Measurements from ENCODE around the gene NLRC5.
A peak's percentile ranks its signal among the peaks of the same experiment; 100 is the strongest.

NLRC5 gene, protein sequence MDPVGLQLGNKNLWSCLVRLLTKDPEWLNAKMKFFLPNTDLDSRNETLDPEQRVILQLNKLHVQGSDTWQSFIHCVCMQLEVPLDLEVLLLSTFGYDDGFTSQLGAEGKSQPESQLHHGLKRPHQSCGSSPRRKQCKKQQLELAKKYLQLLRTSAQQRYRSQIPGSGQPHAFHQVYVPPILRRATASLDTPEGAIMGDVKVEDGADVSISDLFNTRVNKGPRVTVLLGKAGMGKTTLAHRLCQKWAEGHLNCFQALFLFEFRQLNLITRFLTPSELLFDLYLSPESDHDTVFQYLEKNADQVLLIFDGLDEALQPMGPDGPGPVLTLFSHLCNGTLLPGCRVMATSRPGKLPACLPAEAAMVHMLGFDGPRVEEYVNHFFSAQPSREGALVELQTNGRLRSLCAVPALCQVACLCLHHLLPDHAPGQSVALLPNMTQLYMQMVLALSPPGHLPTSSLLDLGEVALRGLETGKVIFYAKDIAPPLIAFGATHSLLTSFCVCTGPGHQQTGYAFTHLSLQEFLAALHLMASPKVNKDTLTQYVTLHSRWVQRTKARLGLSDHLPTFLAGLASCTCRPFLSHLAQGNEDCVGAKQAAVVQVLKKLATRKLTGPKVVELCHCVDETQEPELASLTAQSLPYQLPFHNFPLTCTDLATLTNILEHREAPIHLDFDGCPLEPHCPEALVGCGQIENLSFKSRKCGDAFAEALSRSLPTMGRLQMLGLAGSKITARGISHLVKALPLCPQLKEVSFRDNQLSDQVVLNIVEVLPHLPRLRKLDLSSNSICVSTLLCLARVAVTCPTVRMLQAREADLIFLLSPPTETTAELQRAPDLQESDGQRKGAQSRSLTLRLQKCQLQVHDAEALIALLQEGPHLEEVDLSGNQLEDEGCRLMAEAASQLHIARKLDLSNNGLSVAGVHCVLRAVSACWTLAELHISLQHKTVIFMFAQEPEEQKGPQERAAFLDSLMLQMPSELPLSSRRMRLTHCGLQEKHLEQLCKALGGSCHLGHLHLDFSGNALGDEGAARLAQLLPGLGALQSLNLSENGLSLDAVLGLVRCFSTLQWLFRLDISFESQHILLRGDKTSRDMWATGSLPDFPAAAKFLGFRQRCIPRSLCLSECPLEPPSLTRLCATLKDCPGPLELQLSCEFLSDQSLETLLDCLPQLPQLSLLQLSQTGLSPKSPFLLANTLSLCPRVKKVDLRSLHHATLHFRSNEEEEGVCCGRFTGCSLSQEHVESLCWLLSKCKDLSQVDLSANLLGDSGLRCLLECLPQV (N-terminal part only)

DNA sequence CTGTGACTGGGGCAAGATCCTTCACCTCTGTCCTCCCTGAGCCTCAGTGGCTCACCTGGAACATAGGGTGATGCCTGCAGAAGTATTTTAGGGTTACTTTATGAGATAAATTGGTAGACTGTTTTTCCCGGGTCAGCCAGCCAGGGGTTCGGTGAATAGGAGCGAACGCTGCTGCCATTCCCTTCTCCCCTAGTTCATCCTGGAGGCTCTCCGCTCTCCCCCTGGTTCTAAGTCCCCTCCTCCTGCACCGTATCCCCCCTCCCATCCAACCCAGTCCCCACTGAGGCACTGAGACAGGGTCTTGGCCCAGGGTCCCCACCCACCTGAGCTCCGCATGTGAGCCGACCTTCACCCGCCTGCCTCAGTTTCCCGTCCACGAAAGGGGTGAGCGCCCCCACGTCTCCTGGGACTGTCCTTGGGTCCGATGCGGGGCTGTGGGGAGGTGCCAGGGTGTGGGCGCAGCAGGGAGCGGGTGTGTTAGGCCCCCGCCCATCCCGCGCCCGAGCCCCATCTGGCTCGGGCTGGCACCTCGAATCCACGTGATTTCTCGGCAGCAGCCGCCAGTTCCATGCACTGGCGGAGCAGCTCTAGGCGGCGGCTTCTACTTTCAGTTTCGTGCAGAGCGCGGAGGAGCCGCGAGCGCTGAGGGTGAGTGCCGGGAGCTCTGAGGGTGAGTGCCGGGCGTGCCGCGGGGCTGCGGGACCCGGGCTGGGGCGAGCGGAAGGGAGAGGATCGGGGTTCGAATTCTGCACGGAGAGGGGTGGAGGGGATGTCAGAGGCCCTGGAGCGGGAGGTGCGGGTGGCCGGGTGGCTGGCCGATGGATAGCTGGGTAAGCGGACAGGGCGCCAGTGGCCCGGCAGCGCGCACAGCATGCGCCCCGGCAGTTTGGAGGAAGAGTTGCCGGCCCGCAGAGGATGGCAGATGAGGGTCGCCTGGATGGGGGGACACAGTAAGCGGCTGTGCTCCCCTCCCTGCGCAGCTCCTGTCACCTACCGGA is at the start of gene NLRC5:
Gene NLRC5, plus strand, starts transcription at position 610 of the 998 bp plus-strand sequence. CDS start 31,156 bp downstream, outside the sequence.
- peak; percentile 87 for DNase-seq

DNA sequence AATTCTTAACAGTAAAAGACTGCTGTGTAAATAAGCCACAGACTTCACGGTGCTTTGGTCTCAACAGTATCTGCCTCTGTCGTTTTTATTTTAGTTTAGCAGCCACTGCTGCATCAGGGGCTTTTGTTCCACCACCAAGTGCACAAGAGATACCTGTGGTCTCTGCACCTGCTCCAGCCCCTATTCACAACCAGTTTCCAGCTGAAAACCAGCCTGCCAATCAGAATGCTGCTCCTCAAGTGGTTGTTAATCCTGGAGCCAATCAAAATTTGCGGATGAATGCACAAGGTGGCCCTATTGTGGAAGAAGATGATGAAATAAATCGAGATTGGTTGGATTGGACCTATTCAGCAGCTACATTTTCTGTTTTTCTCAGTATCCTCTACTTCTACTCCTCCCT is 49.6 kb upstream of the NLRC5 start:
- no peak for DNase-seq

DNA sequence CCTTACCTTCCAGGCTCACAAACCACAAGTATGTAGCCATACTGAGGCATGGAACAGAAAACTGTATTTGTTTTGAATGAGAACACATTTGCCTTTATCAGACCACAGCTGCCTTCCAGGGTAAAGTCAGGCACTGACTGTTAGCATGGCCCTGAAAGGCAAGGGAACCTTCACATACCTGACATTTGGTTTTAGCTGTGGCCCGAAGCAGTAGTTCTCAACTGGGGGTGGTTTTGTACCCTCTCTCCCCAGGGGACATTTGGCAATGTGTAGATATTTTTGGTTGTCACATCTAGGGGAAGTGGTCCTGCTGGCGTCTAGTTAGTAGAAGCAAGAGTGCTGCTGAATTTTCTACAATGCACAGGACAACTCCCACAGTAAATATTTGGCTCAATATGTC is 48.3 kb upstream of the NLRC5 start:
- no peak for DNase-seq

- DNase-seq = no peak
Observed at GRCh38 chr16:56941856-56942331, 47.5 kb upstream of the NLRC5 start.

DNA sequence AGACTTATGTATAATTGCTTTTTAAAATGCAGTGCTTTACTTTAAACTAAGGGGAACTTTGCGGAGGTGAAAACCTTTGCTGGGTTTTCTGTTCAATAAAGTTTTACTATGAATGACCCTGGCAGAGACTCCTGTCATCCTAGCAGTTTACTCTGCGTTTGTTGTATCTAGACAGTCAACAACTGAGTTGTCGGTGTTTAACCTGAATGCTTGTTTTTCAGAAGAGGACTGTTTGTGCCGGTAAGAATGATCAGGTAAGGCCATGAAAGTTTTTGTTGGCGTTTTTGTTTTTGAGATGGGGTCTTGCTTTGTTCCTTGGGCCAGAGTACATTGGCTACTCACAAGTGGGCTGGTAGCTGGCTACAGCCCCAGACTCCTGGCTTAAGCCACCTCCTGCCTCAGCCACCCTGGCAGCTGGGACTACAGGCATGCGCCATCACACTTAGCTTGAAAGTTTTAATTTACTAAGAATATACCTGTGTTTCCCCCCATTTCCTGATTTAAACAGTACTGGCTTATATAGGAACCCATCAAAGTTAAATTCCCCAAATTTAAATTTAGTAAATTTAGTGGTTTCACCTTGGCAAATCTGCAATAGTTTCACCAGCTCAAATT is 45.5 kb upstream of the NLRC5 start:
- no peak for DNase-seq

- DNase-seq = no peak
Observed at GRCh38 chr16:56944954-56945839, 44.2 kb upstream of the NLRC5 start.

GRCh38 chr16:56945847-56946527 is 43.4 kb upstream of the NLRC5 start:
- DNase-seq = no peak

GRCh38 chr16:56946767-56947603 is 42.4 kb upstream of the NLRC5 start:
- no peak for DNase-seq

- DNase-seq = no peak
Observed at GRCh38 chr16:56947604-56947995, 41.8 kb upstream of the NLRC5 start.

DNA sequence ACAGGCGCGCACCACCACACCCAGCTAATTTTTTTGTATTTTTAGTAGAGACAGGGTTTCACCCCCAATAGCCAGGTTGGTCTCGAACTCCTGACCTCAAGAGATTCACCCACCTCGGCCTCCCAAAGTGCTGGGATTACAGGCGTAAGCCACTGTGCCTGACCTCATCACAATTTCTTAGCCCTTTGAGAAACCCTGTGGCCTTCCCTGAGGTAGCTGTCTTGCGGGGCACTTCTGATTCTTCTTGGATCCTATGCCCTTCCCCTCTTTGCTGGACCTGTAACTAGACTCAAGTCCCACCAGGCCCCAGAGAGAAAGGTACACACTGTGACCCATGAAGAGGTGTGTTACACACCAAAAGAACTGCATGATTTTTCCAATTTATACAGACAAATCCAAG is 41.1 kb upstream of the NLRC5 start:
- no peak for DNase-seq

DNA sequence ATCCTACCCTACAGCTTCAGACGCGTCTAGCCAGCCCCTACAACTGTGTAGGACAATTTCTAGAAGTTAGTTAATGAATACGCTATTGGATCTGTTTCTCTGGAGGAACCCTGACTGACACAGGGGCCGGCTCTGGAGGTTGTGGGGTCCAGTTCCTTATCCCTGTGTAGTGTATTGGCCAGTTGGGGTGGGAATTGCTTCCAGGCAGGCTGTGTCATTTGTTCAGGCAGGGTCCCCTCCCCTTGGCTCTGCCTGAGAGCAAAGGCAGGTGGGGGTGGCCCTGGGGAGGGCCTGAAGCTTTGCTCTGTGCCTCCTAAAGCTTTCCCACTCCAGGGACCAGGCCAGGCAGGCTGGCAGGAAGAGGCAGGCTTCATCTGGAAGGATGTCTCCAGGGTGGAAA is 39.3 kb upstream of the NLRC5 start:
- no peak for DNase-seq

DNA sequence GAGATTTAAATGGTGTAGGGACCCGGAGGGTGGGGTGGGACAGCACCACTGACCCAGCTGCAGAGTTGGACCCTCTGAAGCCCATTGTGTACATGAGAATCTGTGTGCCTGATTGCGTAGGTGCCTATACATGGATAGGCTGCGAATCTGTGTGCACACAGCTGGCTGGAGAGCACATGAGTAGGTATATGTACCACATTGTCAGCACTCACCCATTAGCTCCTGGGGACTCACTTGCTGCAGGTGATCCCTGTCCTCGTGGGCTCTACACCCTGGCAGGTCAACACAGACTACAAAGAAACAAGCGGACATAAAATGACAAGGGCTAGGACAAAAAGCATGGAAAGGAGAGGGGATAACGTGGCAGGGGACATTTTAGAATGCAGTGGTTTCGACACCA is 38.9 kb upstream of the NLRC5 start:
- DNase-seq = no peak

DNA sequence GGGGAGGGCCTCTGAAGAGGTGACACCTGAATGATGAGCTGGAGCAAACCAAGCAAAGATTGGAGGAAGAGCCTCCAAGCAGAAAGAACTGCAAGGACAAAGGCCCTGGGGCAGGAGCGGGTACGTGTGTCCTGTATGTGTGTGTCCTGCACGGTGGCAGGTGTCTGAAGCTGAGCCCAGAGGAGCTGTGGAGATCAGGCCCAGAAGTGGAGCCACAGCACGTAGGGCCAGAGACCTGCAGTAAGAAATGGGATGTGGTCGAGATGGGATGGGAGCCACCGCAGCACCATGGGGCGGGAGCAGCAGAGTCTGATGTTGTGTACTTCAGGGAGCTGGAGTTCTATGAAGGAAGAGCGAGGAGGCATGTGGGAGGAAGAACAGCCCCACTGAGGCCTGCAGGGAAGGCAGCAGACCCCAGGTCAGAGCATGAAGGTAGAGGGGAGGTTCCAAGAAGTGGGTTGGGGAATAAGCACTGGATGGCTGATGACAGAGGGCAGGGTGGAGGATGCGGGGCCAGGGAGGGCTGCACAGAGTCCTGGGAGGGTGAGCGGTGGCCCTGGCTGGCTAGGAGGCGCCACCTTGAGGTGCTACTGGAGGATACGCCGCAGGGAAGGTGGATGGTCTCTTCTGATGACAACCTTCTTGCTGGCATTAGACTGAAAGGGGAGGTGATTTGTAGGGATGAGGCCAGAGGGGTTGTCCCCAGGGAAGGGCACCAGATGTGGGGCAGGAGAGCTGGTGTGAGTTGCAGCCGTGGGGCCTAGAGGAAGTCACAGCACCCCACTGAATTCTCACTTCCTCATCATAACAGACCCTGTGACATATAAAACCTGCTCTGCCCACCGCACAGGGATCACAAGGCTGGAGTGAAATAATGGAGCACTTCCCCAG is 38.2 kb upstream of the NLRC5 start:
- DNase-seq = peak; percentile 60

GRCh38 chr16:56953006-56953405 is 36.4 kb upstream of the NLRC5 start:
- no peak for DNase-seq

- no peak for DNase-seq
Observed at GRCh38 chr16:56956076-56956475, 33.3 kb upstream of the NLRC5 start.

DNA sequence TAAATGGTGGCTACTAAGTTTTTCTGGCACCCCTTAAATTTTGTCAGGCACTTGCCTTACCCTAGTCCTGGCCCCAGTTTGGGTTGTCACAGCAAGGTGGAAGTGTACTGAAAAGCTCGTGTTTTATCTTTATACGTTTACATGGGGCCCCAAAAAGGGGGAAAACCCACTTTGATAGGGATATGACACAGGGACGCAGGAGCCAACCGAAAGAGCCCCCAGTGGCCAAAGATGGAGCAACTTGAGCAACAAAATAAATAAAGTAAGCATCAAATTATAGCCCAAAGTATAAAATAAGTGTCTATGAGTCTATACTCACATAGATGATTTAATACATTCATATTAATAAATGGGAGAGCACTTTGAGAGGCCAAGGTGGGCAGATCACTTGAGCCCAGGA is 32.6 kb upstream of the NLRC5 start:
- DNase-seq = no peak

GRCh38 chr16:56960681-56961281 is 28.6 kb upstream of the NLRC5 start:
- no peak for DNase-seq
